ENCODE results near the gene HTR6. TPM values are rescaled to one million over a fixed set of nuclear protein-coding genes. Genes with fewer than 3 reads are reported as not detected.
A peak's percentile ranks its signal among the peaks of the same experiment; 100 is the strongest.
"Not testable (repeated sequence)": the region's sequence is repeated elsewhere in the genome, so short reads cannot be mapped to it uniquely, and the experiment has no call there.

Gene HTR6
- total RNA-seq, 1 donor: under 0.01 TPM

- TF ChIP-seq CTCF (IDR thresholded peaks at IDR 0.05; ENCODE audit: extremely low read depth, low read depth, low read length): no peak
- Histone ChIP-seq H3K27me3 (ENCODE audit: insufficient read depth, low read length) (no peaks in the 10 kb centered on the region), H3K4me2 (ENCODE audit: insufficient read depth, low read length) (no peak overlapping the region), H4K20me1 (ENCODE audit: insufficient read depth, low read length) (no peaks in the 10 kb centered on the region), H3K79me2 (ENCODE audit: insufficient read depth, low read length) (peaks cover 8% of the 10 kb centered on the region), H3K4me1 (ENCODE audit: insufficient read depth, low read length) (peaks cover 4% of the 10 kb centered on the region), H3K9me3 (ENCODE audit: low read depth, low read length) (no peaks in the 10 kb centered on the region), H3K27ac (ENCODE audit: low read depth, low read length) (no peak overlapping the region), H3K36me3 (ENCODE audit: insufficient read depth, low read length) (peaks cover 38% of the 10 kb centered on the region), H2AFZ (ENCODE audit: low read length) (no peak overlapping the region), H3K4me3 (ENCODE audit: insufficient read depth, low read length) (no peak overlapping the region)
- DNase-seq (ENCODE audit: insufficient read length, low spot score, missing footprints): no peak
These were observed 35.3 kb upstream of the HTR6 start for GRCh38 chr1:19629357-19629756.

- H3K79me2 ChIP-seq (ENCODE audit: insufficient read depth, low read length); H3K4me2 ChIP-seq (ENCODE audit: insufficient read depth, low read length); H3K27ac ChIP-seq (ENCODE audit: low read depth, low read length); H3K4me1 ChIP-seq (ENCODE audit: insufficient read depth, low read length); H2AFZ ChIP-seq (ENCODE audit: low read length); DNase-seq (ENCODE audit: insufficient read length, low spot score, missing footprints); H4K20me1 ChIP-seq (ENCODE audit: insufficient read depth, low read length); H3K4me3 ChIP-seq (ENCODE audit: insufficient read depth, low read length); H3K27me3 ChIP-seq (ENCODE audit: insufficient read depth, low read length); H3K9me3 ChIP-seq (ENCODE audit: low read depth, low read length): not testable (repeated sequence)
- peaks cover 30% of the 10 kb centered on the region for H3K36me3 ChIP-seq (ENCODE audit: insufficient read depth, low read length)
These were observed 34.5 kb upstream of the HTR6 start for GRCh38 chr1:19630192-19630591.

- Histone ChIP-seq H3K79me2 (ENCODE audit: insufficient read depth, low read length) (no peaks in the 10 kb centered on the region), H4K20me1 (ENCODE audit: insufficient read depth, low read length) (no peaks in the 10 kb centered on the region), H3K27me3 (ENCODE audit: insufficient read depth, low read length) (no peaks in the 10 kb centered on the region), H3K36me3 (ENCODE audit: insufficient read depth, low read length) (peaks cover 24% of the 10 kb centered on the region), H2AFZ (ENCODE audit: low read length) (no peak overlapping the region), H3K4me1 (ENCODE audit: insufficient read depth, low read length) (peaks cover 4% of the 10 kb centered on the region), H3K27ac (ENCODE audit: low read depth, low read length) (no peak overlapping the region), H3K4me3 (ENCODE audit: insufficient read depth, low read length) (no peak overlapping the region), H3K4me2 (ENCODE audit: insufficient read depth, low read length) (no peak overlapping the region), H3K9me3 (ENCODE audit: low read depth, low read length) (no peaks in the 10 kb centered on the region)
- no peak for TF ChIP-seq CTCF (IDR thresholded peaks at IDR 0.05; ENCODE audit: extremely low read depth, low read depth, low read length)
- no peak for DNase-seq (ENCODE audit: insufficient read length, low spot score, missing footprints)
These were observed 33.8 kb upstream of the HTR6 start for GRCh38 chr1:19630720-19631395.

- Histone ChIP-seq H3K79me2 (ENCODE audit: insufficient read depth, low read length) (no peaks in the 10 kb centered on the region), H3K4me1 (ENCODE audit: insufficient read depth, low read length) (peaks cover 4% of the 10 kb centered on the region), H3K4me3 (ENCODE audit: insufficient read depth, low read length) (no peak overlapping the region), H3K4me2 (ENCODE audit: insufficient read depth, low read length) (no peak overlapping the region), H3K27ac (ENCODE audit: low read depth, low read length) (no peak overlapping the region), H2AFZ (ENCODE audit: low read length) (no peak overlapping the region), H3K9me3 (ENCODE audit: low read depth, low read length) (no peaks in the 10 kb centered on the region), H3K27me3 (ENCODE audit: insufficient read depth, low read length) (no peaks in the 10 kb centered on the region), H3K36me3 (ENCODE audit: insufficient read depth, low read length) (peaks cover 10% of the 10 kb centered on the region), H4K20me1 (ENCODE audit: insufficient read depth, low read length) (no peaks in the 10 kb centered on the region)
- no peak for TF ChIP-seq CTCF (IDR thresholded peaks at IDR 0.05; ENCODE audit: extremely low read depth, low read depth, low read length)
- peak; percentile 29 for DNase-seq (ENCODE audit: insufficient read length, low spot score, missing footprints)
These were observed 32.5 kb upstream of the HTR6 start for GRCh38 chr1:19632211-19632610.

Measured in osteoblast (primary cell).